IMR-90 (cell line): ENCODE data around the gene CST3. TPM values are rescaled to one million over a fixed set of nuclear protein-coding genes. Genes with fewer than 3 reads are reported as not detected.

ENCODE experiments used
- ATAC-seq: fragments of 200-7000 bp; cut with Tn5 transposase; 2 replicates; pipeline ENCODE4 v1.9.1; 2020; ENCODE audit warnings: low read depth, mild to moderate bottlenecking, moderate library complexity
- BruUV-seq: library from RNA; stranded (reverse); fragments of 400-500 nt; replicated peaks from 2 replicates; lab custom pipeline; 2021; lab: Mats Ljungman, UMichigan
- CTCF ChIA-PET: fragments of 300-600 bp; formaldehyde crosslinking; extraction: SDS; loops from one replicate; lab custom pipeline; 2021; ENCODE audit warnings: antibody characterized with exemption; lab: Yijun Ruan, JAX
- POLR2A ChIA-PET: fragments of 300-600 bp; sonication (Branson Sonifier 250); formaldehyde crosslinking; loops from one replicate; lab custom pipeline; 2022; ENCODE audit warnings: antibody characterized with exemption; ENCODE audit not compliant: unreplicated experiment; lab: Charles Lee
- DNase-seq: peaks from one replicate; pipeline ENCODE4 v3.0.0; 2013
- H2AFZ ChIP-seq: replicated peaks from 2 replicates; pipeline ENCODE3; 2013; ENCODE audit warnings: low read length, mild to moderate bottlenecking; ENCODE audit not compliant: poor library complexity
- H2AK5ac ChIP-seq: 2 replicates; pipeline ENCODE4 v1.6.1; 2013; ENCODE audit warnings: low read depth, low read length, inconsistent platforms
- H2AK9ac ChIP-seq: replicated peaks from 2 replicates; pipeline ENCODE3; 2013; ENCODE audit warnings: mild to moderate bottlenecking, low read depth, low read length, moderate library complexity; ENCODE audit not compliant: poor library complexity
- H2BK120ac ChIP-seq: 2 replicates; pipeline ENCODE4 v1.6.1; 2013; ENCODE audit warnings: low read depth, low read length, inconsistent platforms
- H2BK15ac ChIP-seq: 3 replicates; pipeline ENCODE4 v1.6.1; 2013; ENCODE audit warnings: low read depth, low read length, inconsistent platforms
- H2BK20ac ChIP-seq: 2 replicates; pipeline ENCODE4 v1.6.1; 2013; ENCODE audit warnings: low read depth, mild to moderate bottlenecking, inconsistent platforms, low read length, moderate library complexity
- H2BK5ac ChIP-seq: 2 replicates; pipeline ENCODE4 v1.6.1; 2013; ENCODE audit warnings: mild to moderate bottlenecking, low read depth, low read length, inconsistent platforms; ENCODE audit not compliant: poor library complexity, severe bottlenecking
- H3K14ac ChIP-seq: replicated peaks from 2 replicates; pipeline ENCODE4 v1.6.1; 2013; ENCODE audit warnings: low read depth, low read length, inconsistent platforms
- H3K18ac ChIP-seq: 2 replicates; pipeline ENCODE4 v1.6.1; 2013; ENCODE audit warnings: low read depth, low read length, control low read depth
- H3K23ac ChIP-seq: 2 replicates; pipeline ENCODE4 v1.6.1; 2013; ENCODE audit warnings: low read depth, low read length, inconsistent platforms
- H3K27ac ChIP-seq: 2 replicates; pipeline ENCODE4 v1.5.1; 2013; ENCODE audit warnings: mild to moderate bottlenecking, control low read depth, low read length; ENCODE audit not compliant: insufficient read depth
- H3K27me3 ChIP-seq: 2 replicates; pipeline ENCODE4 v1.6.1; 2013; ENCODE audit warnings: low read length; ENCODE audit not compliant: control insufficient read depth, insufficient read depth
- H3K36me3 ChIP-seq: 2 replicates; pipeline ENCODE4 v1.6.1; 2013; ENCODE audit warnings: low read length, mixed read lengths; ENCODE audit not compliant: control insufficient read depth, insufficient read depth
- H3K4ac ChIP-seq: 2 replicates; pipeline ENCODE4 v1.6.1; 2013; ENCODE audit warnings: low read depth, low read length, inconsistent platforms
- H3K4me1 ChIP-seq: 2 replicates; pipeline ENCODE4 v1.6.1; 2013; ENCODE audit warnings: low read length, mixed read lengths; ENCODE audit not compliant: control insufficient read depth, insufficient read depth
- H3K4me2 ChIP-seq: 2 replicates; pipeline ENCODE4 v1.6.1; 2013; ENCODE audit warnings: low read depth, mild to moderate bottlenecking, control low read depth, low read length, moderate library complexity
- H3K4me3 ChIP-seq: 2 replicates; pipeline ENCODE4 v1.5.1; 2013; ENCODE audit warnings: low read depth, mild to moderate bottlenecking, control low read depth, low read length, moderate library complexity; ENCODE audit not compliant: insufficient read depth
- H3K56ac ChIP-seq: 2 replicates; pipeline ENCODE4 v1.6.1; 2013; ENCODE audit warnings: low read length, inconsistent platforms; ENCODE audit not compliant: insufficient read depth; ENCODE audit errors: extremely low read depth
- H3K79me1 ChIP-seq, 2 experiments: 2 replicates each; pipeline ENCODE4 v1.6.1; 2013; ENCODE audit warnings: low read length in 2 of 2, inconsistent platforms in 1 of 2, low read depth in 1 of 2
- H3K9ac ChIP-seq: 2 replicates; pipeline ENCODE4 v1.6.1; 2013; ENCODE audit warnings: low read depth, low read length, control low read depth
- H3K9me1 ChIP-seq: 2 replicates; pipeline ENCODE4 v1.6.1; 2013; ENCODE audit warnings: low read length, inconsistent platforms; ENCODE audit not compliant: insufficient read depth
- H3K9me3 ChIP-seq: 2 replicates; pipeline ENCODE4 v1.6.1; 2013; ENCODE audit warnings: low read length; ENCODE audit not compliant: control insufficient read depth, insufficient read depth
- H4K20me1 ChIP-seq: 2 replicates; pipeline ENCODE4 v1.6.1; 2013; ENCODE audit warnings: low read length, inconsistent platforms; ENCODE audit not compliant: insufficient read depth
- H4K5ac ChIP-seq: 2 replicates; pipeline ENCODE4 v1.6.1; 2013; ENCODE audit warnings: mild to moderate bottlenecking, low read depth, low read length, control low read depth
- H4K8ac ChIP-seq, 2 experiments: 2 replicates each; pipeline ENCODE4 v1.6.1; 2013; ENCODE audit warnings: low read depth in 2 of 2, low read length in 2 of 2, control low read depth in 1 of 2, inconsistent platforms in 1 of 2
- H4K91ac ChIP-seq: 2 replicates; pipeline ENCODE4 v1.6.1; 2013; ENCODE audit warnings: low read depth, low read length, inconsistent platforms; ENCODE audit not compliant: insufficient read depth
- BHLHE40 ChIP-seq: fragments of 150-350 bp; IDR thresholded peaks from 2 replicates; pipeline ENCODE4 v1.6.1; 2016; ENCODE audit warnings: mild to moderate bottlenecking, low read depth, low read length
- CEBPB ChIP-seq: IDR thresholded peaks from 2 replicates; pipeline ENCODE4 v1.6.1; 2012; ENCODE audit warnings: low read depth, low read length, improper control_type of control experiment
- CHD1 ChIP-seq: IDR thresholded peaks from 2 replicates; pipeline ENCODE4 v1.6.1; 2012; ENCODE audit warnings: low read depth, low read length, improper control_type of control experiment
- FOS ChIP-seq: fragments of 150-350 bp; IDR thresholded peaks from 2 replicates; pipeline ENCODE4 v1.6.1; 2016; ENCODE audit warnings: low read depth, low read length
- MAFK ChIP-seq: IDR thresholded peaks from 2 replicates; pipeline ENCODE4 v1.6.1; 2012; ENCODE audit warnings: low read depth, low read length, improper control_type of control experiment
- MAZ ChIP-seq: IDR thresholded peaks from 2 replicates; pipeline ENCODE4 v1.6.1; 2012; ENCODE audit warnings: low read depth, mild to moderate bottlenecking, low read length, improper control_type of control experiment, moderate library complexity, borderline replicate concordance
- MXI1 ChIP-seq: IDR thresholded peaks from 2 replicates; pipeline ENCODE4 v1.6.1; 2012; ENCODE audit warnings: low read depth, mild to moderate bottlenecking, low read length, moderate library complexity, borderline replicate concordance
- NFE2L2 ChIP-seq: fragments of 150-350 bp; IDR thresholded peaks from 2 replicates; pipeline ENCODE4 v1.6.1; 2016; ENCODE audit warnings: low read depth, mild to moderate bottlenecking, low read length
- POLR2A ChIP-seq: IDR thresholded peaks from 2 replicates; pipeline ENCODE4 v1.6.1; 2012; ENCODE audit warnings: mild to moderate bottlenecking, low read depth, low read length
- RCOR1 ChIP-seq: IDR thresholded peaks from 2 replicates; pipeline ENCODE4 v1.6.1; 2012; ENCODE audit warnings: mild to moderate bottlenecking, low read length, improper control_type of control experiment; ENCODE audit not compliant: insufficient replicate concordance
- RFX5 ChIP-seq: IDR thresholded peaks from 2 replicates; pipeline ENCODE4 v1.8.0; 2012; ENCODE audit warnings: low read depth, mild to moderate bottlenecking, low read length, moderate library complexity
- SMC3 ChIP-seq: fragments of 150-350 bp; IDR thresholded peaks from 2 replicates; pipeline ENCODE4 v1.6.1; 2016; ENCODE audit warnings: low read depth, mild to moderate bottlenecking, antibody characterized with exemption, low read length, moderate library complexity
- WGBS, 2 experiments: methylation state at CpG; one replicate each; pipeline versions ENCODE4 v1.1.5 to v1.1.7; 2013; ENCODE audit warnings: missing lambda C conversion rate in 2 of 2; ENCODE audit not compliant: insufficient read length in 1 of 2; ENCODE audit errors: extremely low coverage in 2 of 2; 5-methylcytosine and 5-hydroxymethylcytosine counted together
- dilution Hi-C: fragments of 300-500 bp; cut with HindIII; formaldehyde crosslinking; loops from one replicate; pipeline ENCODE4 v1.14.3; 2018; ENCODE audit warnings: low sequenced_read_pairs; ENCODE audit not compliant: unreplicated experiment
- in situ Hi-C: fragments of 300-500 bp; cut with MboI; formaldehyde crosslinking; loops from 3 replicates; pipeline ENCODE4 v1.14.3; 2019; ENCODE audit warnings: low sequenced_read_pairs, inconsistent platforms, mixed read lengths
- intact Hi-C: fragments of 100-400 bp; cut with micrococcal nuclease; formaldehyde crosslinking; loops from 2 replicates; pipeline ENCODE4 v1.10.0; 2022
- polyA plus RNA-seq, 3 experiments: library from polyadenylated mRNA; depleted of rRNA; stranded (reverse); fragments of >200 nt; gene quantifications; 2 replicates each; pipeline ENCODE4 v1.2.3, GENCODE V29; 2012; ENCODE audit warnings: low replicate concordance in 1 of 3
- total RNA-seq: library from RNA; depleted of rRNA; stranded (reverse); fragments of >200 nt; gene quantifications from 2 replicates; pipeline ENCODE4 v1.2.3, GENCODE V29; 2012
- TF ChIP-seq, protein P1 (sequence below): fragments of 150-350 bp; IDR thresholded peaks from 2 replicates; pipeline ENCODE4 v1.6.1; 2017; ENCODE audit warnings: mild to moderate bottlenecking, antibody characterized with exemption, low read length, low read depth
- TF ChIP-seq, protein P2 (sequence below): conservative IDR thresholded peaks from 2 replicates; pipeline ENCODE4 v1.5.1; 2012; ENCODE audit warnings: mild to moderate bottlenecking, low read depth, low read length, improper control_type of control experiment

The CST3 gene
- total and polyA plus RNA-seq, 2 of the 4 experiments (the other 2 are of a cell fraction), result 26.0 to 471 TPM

DNA sequence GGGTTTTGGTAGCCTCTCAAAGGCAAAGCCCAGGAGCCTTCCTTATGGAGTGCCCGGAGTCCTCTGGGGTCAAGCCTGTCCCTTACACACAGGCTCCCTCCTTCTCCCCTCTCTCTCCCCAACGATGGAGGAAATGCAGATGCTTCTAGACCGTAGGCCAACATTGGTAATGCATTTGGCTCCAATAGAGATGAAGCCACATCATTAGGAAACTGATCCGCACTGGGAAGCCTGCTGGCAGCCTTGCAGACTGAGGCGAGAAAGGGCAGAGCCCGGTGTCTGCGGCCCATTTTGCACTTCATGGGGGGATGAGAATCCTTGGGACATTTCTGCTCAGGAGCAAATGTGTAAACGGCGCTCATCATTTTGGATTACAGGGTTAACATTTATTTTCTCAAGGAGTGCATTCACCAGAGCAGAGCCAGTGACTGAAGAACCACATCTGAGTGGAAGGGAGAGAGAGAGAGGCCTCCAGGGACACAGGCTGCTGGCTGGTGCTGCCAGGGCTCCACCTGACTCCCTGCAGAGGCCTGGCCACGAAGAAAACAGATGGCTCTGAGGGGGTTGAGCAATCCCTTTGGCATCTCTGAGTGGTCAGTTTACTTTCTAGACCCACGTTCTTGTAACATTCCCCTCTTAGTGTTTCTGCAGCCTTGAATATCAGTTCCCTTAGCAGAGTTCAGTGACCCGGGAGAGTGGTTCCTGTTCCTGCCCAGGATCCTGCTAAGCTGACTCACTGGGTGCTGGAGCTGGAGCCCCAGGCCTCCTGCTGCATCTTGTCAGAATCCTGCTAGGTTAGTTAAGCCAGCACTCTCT, 4.4 kb upstream of the CST3 start:
- Histone ChIP-seq H4K5ac (no peak overlapping the region), H3K18ac (no peak overlapping the region), H2AK9ac (no peak overlapping the region), H4K8ac (peak overlapping the region in 1 of 2 experiments; percentile 41; a peak in 1 of 4 replicates), H2BK20ac (no peak overlapping the region), H4K91ac (no peak overlapping the region), H3K56ac (no peak overlapping the region), H2BK5ac (peak overlapping the region; percentile 27), H3K4me1 (peaks cover 5% of the 10 kb centered on the region), H3K27me3 (no peaks in the 10 kb centered on the region), H2BK15ac (no peak overlapping the region), H3K9ac (0 out of 2 replicates have a peak overlapping the region, but pooled peaks have one; percentile 11), H2AK5ac (peak overlapping the region; percentile 45), H3K4me2 (no peak overlapping the region), H3K14ac (no peak overlapping the region), H3K23ac (no peak overlapping the region), H3K36me3 (no peaks in the 10 kb centered on the region), H3K9me1 (peaks cover 6% of the 10 kb centered on the region), H2BK120ac (no peak overlapping the region), H3K27ac (peak overlapping the region; percentile 18; the same call in 1 of the 2 replicates), H3K79me1 (no peaks in the 10 kb centered on the region), H3K4me3 (no peak overlapping the region), H3K4ac (no peak overlapping the region), H3K9me3 (no peaks in the 10 kb centered on the region), H2AFZ (peak overlapping the region; percentile 54), H4K20me1 (no peaks in the 10 kb centered on the region; the same call in 1 of the 2 replicates)
- 51% methylated on average over 7 of the region's 12 CpGs; no CpG with 5 or more reads in 1 of the 2 experiments for WGBS, 2 experiments
- ATAC-seq (peak; percentile 49), DNase-seq (peak; percentile 87)
- intact Hi-C loops (no loop called here), dilution Hi-C loops (no loop called here), in situ Hi-C loops (loop anchor here (25.0 kb wide), 2 partner anchors 1620 to 1770 kb away; partner anchors contain the start of gene GINS1)
- no TSS peak for BruUV-seq
- ChIA-PET POLR2A (no interaction called here), CTCF (no interaction called here)
- TF ChIP-seq, protein P1, sequence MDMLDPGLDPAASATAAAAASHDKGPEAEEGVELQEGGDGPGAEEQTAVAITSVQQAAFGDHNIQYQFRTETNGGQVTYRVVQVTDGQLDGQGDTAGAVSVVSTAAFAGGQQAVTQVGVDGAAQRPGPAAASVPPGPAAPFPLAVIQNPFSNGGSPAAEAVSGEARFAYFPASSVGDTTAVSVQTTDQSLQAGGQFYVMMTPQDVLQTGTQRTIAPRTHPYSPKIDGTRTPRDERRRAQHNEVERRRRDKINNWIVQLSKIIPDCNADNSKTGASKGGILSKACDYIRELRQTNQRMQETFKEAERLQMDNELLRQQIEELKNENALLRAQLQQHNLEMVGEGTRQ, result peak; percentile 39; the same call in 1 of the 2 replicates
- TF ChIP-seq NFE2L2 (0 out of 2 replicates have a peak, but pooled peaks have one; percentile 7), CHD1 (no peak), MXI1 (no peak), SMC3 (no peak), MAZ (no peak; the same call in 1 of the 2 replicates), BHLHE40 (no peak), CEBPB (peak; percentile 87), RCOR1 (peak; percentile 81), POLR2A (no peak), MAFK (no peak), FOS (no peak), RFX5 (no peak)
- TF ChIP-seq, protein P2, sequence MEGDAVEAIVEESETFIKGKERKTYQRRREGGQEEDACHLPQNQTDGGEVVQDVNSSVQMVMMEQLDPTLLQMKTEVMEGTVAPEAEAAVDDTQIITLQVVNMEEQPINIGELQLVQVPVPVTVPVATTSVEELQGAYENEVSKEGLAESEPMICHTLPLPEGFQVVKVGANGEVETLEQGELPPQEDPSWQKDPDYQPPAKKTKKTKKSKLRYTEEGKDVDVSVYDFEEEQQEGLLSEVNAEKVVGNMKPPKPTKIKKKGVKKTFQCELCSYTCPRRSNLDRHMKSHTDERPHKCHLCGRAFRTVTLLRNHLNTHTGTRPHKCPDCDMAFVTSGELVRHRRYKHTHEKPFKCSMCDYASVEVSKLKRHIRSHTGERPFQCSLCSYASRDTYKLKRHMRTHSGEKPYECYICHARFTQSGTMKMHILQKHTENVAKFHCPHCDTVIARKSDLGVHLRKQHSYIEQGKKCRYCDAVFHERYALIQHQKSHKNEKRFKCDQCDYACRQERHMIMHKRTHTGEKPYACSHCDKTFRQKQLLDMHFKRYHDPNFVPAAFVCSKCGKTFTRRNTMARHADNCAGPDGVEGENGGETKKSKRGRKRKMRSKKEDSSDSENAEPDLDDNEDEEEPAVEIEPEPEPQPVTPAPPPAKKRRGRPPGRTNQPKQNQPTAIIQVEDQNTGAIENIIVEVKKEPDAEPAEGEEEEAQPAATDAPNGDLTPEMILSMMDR, result no peak
